ENCODE results near the gene NKAIN1.

- TF ChIP-seq CTCF (conservative IDR thresholded peaks at IDR 0.05; ENCODE audit: low read length) (no peak), EZH2phosphoT487 (IDR thresholded peaks at IDR 0.05; ENCODE audit: borderline replicate concordance, low read depth, low read length) (no peak)
Measured at GRCh38 chr1:31135973-31136600, 103.6 kb downstream of the NKAIN1 start.

Data from OCI-LY7 (cell line).